Measurements from ENCODE around the gene BEND2.
"Not testable (repeated sequence)": the region's sequence is repeated elsewhere in the genome, so short reads cannot be mapped to it uniquely, and the experiment has no call there.

BEND2 gene

GRCh38 chrX:18220786-18221185 is at the start of gene BEND2:
TSS of gene BEND2 (minus strand) at chrX:18220886. CDS start at chrX:18220750, 136 bp downstream.
- no peak for DNase-seq

- no peak for DNase-seq
These were observed 34.4 kb upstream of the BEND2 start for GRCh38 chrX:18255059-18255458.

- DNase-seq, result no peak
These were observed 32.1 kb upstream of the BEND2 start for GRCh38 chrX:18252644-18253359.

DNA sequence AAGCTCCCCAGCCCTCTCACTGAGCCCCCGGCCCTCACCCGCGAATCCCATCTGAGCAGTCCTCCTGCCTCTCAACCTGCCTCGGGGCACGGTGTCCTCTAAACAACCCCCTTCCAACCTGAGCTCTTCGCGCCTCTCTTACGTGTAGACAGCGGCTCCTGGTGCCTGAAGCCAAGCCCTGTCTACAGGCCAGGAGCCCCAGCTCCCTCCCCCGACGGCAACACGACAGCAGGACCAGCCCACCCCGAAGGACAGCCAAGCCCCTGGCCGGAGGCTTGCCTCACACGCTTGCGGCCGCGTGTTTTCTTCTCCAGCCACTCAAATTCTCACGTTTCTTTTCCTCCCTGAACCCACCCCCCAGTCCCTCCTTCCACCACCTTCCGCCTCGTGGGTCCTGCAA is 9.0 kb upstream of the BEND2 start:
- not testable (repeated sequence) for DNase-seq

DNA sequence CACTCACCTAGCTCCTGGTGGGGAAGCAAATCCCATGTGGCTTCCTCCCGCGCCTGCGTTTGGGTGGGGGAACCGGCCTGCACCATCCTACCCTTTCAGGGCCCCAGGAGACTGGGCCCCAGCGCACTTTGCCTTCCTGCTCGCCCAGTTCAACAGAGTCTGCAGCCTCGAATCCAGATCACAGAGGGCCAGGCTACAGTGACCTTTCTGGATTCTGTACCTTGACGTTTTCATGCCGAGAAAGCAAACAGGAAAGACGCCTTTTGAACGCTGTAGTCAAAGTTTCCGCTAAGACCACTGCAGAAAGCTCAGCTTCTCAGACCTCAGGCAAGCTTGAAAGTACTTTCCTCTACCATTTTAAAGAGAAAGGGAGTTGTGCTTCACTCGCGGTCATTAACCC is 7.4 kb upstream of the BEND2 start:
- DNase-seq, result no peak

DNA sequence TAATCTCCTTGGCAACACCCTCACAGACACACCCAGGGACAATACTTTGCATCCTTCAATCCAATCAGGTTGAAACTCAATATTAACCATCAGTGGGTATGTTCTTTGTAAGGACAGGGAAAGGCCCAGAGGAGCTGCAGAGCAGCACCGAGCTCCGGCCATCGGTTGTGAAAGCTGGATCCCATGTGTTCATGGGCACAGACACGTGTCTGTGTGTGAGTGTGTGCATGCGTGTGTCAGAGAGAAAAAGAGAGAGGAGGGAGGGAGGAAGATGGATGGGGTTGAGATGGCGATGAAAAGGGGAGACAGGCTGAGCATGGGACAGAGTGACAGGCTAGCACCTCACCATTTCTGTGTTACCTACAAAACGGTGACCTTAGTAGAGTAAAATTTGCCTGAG is 6.8 kb upstream of the BEND2 start:
- DNase-seq, result no peak

DNA sequence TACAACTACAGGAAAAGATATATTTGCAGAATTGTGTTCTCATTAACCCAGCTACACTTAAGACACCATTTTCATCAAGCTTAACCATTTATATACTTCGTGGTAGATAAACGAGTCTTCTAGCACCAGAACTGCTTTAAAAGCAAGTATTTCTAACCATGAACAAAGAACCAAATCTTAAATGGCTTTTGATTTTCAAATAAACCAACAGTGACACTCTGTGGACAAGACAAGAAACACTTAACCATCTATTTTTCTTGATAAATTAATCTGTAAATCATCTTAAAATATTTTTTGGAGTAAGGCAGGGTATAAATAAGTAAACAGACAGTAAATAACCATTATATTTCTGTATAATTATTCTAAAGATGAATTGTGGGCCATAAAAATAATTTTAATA is 10.2 kb downstream of the BEND2 start:
- no peak for DNase-seq

DNA sequence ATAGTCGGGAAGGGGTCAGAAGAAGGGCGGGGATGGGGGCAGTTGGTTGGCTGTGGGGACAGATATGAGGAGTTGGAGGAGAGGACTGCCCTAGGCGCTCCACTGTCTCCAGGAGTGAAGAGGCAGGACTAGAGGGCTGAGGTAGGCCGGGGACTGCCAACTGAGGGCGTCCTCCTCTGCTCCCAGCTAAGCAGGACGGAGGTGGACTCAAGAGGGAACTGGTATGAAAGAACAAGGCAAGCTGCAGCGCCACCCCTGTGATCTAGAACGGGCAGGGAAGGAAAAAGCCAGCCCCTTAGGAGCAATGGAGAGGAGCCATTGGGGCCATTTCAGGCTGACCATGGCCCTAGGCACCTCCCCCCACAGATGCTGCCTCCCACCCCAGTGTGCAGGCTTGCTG is 14.0 kb downstream of the BEND2 start:
- no peak for DNase-seq

GRCh38 chrX:18203631-18204030 is 17.1 kb downstream of the BEND2 start:
- no peak for DNase-seq

DNA sequence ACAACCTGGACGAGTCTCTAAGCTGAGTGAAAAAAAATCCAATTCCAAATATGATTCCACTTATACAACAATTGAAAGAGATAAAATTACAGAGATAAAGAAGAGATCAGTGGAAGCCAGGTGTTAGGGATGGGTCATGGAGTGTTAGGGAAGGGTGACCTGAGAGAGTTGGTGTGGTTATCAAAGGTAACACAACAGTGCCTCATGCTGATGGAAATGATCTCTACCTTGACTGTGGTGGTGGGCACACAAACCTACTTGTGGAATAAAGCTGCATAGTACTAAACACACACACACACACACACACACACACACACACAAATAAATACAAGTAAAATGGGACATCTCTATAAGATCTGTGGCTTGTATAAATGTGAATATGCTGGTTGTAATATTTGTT is 26.0 kb downstream of the BEND2 start:
- no peak for DNase-seq

- no peak for DNase-seq
These were observed 41.2 kb downstream of the BEND2 start for GRCh38 chrX:18179446-18179845.

DNA sequence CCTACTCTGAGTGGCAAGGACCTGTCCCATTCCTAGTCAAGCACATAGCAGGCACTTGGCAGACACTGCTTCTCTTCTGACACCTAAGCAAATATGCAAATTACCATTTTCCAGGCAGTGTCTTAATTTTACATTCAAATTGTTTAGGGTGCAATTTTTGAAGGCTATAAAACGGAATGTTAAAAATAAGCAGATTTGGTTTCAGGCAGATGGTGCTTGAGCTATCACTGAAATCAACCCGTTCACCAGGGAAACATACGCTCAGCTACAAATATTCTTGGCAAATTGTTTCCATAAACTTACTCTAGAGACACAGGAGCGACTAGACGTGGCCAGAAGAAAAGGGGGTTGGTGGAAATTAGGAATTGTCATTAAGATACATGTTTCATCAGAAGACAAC is 45.7 kb downstream of the BEND2 start:
- DNase-seq, result no peak

- no peak for DNase-seq
These were observed 46.5 kb downstream of the BEND2 start for GRCh38 chrX:18174209-18174608.

DNA sequence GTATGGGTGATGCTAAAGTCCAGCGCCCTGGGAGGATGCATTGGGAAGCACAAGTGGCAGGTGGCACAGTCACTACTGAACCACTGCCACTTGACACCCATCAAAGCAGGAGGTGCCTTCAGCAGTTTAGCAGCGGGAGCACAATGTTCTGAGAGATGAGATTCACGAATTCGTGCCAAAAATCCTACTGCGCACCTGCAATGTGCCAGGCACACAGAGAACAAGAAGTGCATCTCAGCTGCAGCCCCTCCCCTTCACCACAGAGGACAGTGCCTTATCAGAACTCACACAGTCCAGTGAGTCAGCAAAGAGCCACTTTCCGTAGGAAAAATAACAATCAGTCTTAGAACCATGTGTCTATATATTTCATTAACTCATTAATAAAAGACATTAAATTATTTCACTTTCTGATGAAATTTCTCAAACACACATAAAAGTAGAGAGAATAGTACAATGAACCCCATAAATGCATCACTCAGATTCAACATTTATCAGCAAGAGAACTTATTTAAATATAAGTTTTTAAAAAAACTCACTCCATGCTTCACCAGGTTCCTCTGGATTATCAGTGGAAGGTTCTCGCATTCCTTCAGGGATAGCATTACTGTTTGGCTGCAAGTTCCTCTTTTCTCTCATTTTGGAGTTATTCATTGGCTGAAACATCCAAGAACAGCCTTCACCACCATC is 47.0 kb downstream of the BEND2 start:
- DNase-seq, result no peak

GRCh38 chrX:18172970-18173369 is 47.7 kb downstream of the BEND2 start:
- no peak for DNase-seq

DNA sequence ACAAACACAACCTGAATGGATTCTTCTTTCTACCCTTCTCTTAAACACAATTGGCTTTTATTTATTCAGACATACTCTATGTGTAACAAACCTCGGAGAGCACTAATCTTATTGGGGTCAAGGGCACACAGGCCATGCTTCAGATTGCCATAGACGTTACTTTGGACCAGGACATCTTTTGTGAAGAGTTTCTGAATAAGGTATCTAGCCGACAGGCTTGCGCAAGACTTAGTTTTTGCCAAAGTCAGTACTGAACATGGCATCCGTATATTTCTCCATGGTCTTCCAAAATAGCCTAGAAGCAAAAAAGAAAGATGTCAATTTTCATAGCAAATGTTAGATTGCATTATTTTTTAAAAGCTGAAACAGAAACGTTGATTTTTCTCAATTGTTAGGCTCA is 49.8 kb downstream of the BEND2 start:
- DNase-seq, result no peak

DNA sequence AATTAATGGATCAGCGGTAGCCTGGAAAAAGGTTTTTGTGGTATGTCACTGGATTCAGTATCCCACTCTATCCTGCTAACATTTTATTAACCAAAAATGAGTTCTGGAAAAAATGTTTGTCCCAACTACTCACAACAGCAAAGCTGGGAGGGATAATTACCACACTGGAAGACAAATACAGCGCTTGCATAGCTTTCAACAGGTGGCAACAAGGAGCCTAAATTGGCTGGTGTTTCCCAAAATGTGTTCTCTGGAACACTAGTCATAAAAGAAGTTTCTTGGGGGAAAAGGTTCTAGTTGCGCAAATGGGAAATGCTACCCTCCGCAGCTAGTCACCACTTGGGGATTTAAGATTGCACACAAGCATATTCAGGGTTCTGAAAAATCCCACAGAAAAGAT is 54.6 kb downstream of the BEND2 start:
- DNase-seq, result no peak

DNA sequence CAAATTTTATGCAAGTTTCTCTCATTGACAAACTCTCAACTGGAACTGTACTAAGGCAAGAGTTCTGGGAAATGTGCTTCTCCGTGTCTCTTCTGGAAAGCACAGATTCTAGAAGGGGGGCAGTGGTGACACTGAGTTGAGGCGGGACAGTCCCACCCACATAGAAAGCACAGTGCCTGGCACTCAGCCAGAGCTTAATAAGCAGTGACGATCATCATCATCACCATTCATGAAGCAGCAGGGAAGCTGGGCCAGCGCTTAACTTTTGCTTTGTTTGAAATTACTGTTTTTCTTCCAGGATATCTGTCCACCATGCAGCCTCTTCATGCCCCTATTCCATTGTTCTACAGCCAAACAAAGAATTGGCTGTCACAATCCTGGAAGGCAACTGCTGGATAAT is 60.3 kb downstream of the BEND2 start:
- DNase-seq, result no peak

GRCh38 chrX:18158963-18159362 is 61.7 kb downstream of the BEND2 start:
- no peak for DNase-seq

DNA sequence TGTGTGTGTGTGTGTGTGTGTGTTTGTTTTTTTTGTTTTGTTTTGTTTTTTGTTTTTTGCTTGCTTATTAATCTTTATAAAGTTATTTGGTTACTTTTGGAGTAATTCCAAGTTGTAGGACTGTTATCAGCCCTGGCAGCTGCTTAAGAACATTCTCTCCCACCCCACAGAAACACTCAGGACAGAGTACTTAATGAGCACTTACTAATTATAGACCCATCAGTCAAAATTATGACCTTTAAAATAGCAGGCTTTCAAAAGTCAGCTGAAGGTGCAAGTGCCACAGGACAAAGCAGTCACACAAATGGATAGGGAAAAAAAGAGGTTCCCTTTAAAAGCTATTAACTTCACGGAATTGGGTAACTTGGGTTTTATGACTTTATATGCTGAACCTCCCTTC is 69.0 kb downstream of the BEND2 start:
- no peak for DNase-seq

- DNase-seq, result no peak
These were observed 69.5 kb downstream of the BEND2 start for GRCh38 chrX:18151157-18151556.

DNA sequence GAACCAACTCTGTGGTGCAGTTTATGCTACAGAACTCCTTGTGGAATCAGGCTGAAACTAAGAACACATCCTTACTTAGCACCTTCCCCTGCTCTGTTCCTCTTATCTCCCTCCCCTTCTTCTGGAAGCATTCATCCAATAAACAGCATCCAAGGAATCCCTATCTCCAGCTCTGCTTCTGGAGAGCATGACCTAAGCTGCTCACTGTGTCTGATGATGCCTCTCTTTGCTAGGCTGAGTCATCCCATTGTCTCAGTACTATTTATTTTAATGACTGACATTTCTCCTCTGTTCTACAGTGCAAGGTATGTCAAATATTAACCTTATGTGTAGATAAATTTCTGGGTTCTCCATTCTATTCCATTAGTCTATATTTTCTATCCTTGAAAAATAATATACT is 71.2 kb downstream of the BEND2 start:
- DNase-seq, result no peak

- DNase-seq, result no peak
These were observed 73.7 kb downstream of the BEND2 start for GRCh38 chrX:18146954-18147353.

GRCh38 chrX:18146009-18146408 is 74.7 kb downstream of the BEND2 start:
- DNase-seq, result no peak

- DNase-seq, result no peak
These were observed 83.9 kb downstream of the BEND2 start for GRCh38 chrX:18136816-18137215.

Measured in stimulated activated CD4-positive, alpha-beta T cell treated with anti-CD3 and anti-CD28 coated beads, Interleukin-12 subunit alpha, Interleukin-12 subunit beta, amount 100 ng/mL, for 4 hours (primary cell).